Activated naive CD4-positive, alpha-beta T cell (primary cell): ENCODE results near the gene SPNS3.

ENCODE experiments used
- DNase-seq, 4 experiments: peaks; one replicate each; lab custom pipeline; 2025; lab: John Stamatoyannopoulos, UW

The SPNS3 gene

DNA sequence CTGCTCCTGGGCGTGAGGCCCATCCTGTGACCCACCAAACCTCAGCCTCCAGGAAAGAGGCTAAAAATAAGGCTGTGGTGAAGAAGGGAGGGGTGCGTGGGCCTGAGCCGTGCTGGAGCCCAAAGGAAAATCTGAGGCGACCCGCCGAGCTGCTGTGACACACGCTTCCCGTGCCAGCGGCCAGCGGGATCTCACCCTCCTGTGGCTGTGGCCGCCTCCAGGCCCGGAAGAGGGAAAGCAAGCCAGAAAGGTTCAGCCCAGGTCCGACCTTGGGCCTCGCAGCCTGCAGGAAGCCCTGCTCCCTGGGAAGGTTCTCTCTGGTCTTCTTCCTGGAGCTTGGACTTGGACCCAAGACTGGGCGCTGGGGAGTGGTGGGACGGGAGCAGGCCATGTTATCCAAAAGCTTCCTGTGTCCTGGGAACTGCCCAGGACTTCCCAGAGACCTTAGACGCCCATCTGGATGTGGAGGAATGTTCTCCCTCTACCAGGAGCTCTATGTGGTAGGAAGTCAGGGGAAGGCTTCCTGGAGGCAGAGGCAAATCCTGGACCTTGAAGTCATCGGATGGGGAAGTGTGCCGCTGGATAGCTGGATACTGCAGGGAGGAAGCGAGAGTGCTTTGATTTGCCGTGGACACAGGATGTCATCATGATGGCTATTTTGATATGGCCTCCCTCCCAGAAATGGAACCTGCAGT is 76.3 kb downstream of the SPNS3 start:
- DNase-seq = no peak

DNA sequence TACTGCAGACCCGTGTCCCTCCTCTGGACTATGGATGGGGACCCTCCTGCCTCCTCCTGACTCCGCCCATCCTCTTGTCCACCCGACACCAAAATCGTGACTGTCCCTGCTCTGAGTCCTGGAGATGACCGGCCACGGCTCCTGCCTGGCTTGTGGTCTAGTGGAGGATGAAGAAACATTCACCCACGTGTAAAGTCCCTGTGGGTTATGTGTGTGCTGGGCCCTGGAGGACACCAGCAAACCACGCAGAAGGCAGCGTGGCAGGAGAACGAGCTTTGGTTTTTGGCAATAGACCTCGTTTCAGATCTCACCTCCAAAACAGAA is 76.8 kb downstream of the SPNS3 start:
- no peak for DNase-seq

GRCh38 chr17:4511199-4511932 is 77.6 kb downstream of the SPNS3 start:
- no peak for DNase-seq

DNA sequence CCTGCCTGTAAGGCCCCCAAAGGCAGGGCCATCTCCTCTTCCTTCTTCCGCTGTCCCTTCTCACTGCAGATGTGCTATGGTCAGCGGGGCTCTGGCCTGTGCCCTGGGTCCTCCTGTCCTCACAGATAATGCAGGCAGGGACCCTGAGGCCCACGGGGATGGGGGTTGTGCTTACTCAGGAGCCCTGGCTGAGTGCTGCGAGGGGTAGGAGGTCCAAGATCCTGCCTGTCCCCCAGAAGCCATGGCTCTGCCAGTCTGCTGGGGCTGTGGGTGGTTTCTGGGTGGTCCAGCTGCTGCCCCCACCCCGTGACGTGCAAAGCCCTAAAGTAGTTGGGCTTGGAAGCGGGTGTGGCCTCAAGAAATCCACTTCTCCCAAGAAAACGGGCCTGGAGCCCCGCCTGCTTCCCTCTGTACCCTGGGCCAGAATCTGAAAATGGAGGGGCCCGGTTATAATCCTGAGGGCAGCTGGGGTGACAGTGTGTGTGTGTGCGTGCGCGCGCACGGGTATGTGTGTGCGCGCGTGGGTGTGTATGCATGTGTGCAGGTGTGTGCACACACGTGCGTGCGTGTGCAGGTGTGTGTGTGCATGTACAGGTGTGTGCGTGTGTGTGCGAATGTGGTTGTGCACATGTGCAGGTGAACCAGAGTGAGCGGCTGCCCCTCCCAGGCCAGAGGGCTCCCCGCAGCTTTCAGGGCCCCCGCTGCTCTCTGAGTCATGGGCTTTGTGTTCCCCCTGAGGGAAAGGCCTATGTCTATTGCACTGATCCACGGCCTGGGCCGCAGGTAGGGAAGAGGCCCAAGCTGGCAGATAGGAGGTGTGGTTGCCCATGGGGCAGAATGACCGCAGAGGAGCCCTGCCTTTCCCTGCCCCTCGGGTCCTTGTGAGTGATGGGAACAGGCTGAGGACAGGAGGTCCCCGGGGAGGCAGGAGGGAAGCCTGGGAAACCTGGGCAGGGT is 78.7 kb downstream of the SPNS3 start:
- no peak for DNase-seq

DNA sequence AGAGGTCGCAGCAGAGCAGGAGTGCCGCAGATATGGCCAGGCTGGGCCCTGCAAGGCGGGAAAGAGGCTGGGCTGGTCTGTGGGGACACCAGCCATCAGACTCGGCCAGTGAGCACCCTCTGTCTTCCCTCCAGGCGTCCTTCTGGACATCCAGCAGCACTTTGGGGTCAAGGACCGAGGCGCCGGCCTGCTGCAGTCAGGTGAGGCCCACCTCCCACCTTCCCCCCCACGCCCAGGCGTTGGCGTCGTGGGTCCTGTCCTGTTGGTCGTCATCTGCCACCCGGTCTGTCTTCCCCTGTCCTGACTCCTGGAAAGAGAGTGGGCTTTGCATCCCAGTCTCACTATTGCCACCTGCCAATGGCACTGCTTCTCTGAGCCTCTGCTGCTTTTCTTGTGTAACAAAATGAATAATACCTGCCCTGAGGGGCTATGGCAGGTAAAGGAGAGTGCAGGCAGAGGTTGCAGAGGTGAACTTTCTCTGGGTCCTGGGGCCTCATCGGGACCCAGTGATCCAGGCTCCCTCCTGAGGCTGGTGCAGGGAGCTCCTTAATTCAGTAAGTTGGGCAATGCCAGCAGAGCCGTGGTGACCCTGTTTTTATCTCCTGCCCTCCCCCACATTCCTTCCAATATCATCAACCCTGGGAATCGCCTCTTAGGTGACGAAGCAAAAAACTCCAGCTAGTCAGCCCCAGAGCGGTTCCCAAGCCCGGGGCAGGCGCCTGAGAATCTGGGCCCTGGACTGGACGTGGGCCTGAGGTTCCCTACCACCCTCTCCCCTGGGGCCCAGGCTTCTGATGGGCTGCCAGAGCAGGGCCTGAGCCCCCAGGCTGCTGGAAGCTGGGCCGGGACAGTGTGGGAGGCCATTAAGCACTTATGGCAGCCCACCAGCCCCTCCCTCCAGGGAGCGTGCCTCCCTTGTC is 79.6 kb downstream of the SPNS3 start:
- DNase-seq = no peak

DNA sequence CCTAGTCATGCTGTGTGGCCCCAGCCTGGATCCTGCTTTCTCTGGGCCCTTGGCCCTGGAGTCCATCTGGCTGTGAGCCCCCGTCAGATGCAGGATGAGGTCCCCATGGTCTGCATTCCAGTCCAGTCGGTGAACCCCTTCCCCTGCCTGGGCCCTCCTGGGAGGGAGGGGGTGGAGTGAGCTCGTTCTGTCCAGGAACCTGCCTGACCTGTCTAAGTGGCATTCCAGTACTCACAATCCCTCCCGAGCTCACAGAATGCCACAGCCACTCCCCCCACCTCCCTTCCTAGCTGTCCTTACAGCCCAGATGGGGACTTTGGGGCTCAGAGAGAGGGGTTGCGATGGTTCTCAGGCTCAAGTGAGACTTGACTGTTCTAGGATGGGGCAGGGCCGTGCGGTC is 80.5 kb downstream of the SPNS3 start:
- DNase-seq = no peak

DNA sequence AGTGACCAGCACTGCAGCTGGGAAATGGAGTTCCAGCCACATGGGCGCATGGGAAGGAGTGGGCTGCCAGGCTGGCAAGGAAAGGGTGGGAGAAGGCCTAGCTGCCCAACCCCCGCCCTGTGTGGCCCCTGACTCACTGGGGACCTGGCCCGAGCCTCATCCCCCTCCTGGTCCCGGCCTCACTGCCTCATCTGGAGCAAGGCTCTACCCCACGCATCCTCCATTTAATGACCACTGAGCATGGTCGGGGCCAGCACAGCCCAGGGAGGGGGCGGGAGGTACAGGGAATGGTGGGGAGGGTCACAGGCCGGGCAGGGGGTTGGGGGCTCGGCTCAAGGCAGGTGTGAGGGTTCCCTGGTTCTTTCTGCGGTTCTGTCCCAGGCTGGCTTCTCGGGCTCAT is 81.0 kb downstream of the SPNS3 start:
- DNase-seq = no peak

DNA sequence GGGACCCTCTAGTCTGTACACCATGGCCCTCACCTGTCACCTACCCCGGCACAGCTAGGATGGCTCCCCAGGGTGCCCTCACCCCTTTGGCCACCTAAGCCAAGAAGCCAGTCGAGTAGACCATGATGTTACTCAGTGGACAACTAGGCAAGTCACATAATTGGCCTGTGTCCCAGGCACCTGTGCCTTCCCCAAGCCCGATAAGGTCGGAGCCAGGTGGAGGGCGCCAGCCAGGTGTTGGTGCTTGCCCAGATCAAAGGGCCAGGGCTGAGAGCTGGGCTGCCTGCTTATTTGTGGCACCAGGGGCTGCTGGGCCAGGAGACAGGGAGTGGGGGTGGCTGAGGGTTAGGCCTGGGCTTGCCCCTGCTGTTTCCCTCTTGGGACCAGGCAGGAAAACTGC is 81.8 kb downstream of the SPNS3 start:
- no peak for DNase-seq

GRCh38 chr17:4516735-4517134 is 83.0 kb downstream of the SPNS3 start:
- DNase-seq = no peak

- no peak for DNase-seq
These were observed 85.2 kb downstream of the SPNS3 start for GRCh38 chr17:4518901-4519300.

GRCh38 chr17:4519361-4519788 is 85.6 kb downstream of the SPNS3 start:
- DNase-seq = no peak

DNA sequence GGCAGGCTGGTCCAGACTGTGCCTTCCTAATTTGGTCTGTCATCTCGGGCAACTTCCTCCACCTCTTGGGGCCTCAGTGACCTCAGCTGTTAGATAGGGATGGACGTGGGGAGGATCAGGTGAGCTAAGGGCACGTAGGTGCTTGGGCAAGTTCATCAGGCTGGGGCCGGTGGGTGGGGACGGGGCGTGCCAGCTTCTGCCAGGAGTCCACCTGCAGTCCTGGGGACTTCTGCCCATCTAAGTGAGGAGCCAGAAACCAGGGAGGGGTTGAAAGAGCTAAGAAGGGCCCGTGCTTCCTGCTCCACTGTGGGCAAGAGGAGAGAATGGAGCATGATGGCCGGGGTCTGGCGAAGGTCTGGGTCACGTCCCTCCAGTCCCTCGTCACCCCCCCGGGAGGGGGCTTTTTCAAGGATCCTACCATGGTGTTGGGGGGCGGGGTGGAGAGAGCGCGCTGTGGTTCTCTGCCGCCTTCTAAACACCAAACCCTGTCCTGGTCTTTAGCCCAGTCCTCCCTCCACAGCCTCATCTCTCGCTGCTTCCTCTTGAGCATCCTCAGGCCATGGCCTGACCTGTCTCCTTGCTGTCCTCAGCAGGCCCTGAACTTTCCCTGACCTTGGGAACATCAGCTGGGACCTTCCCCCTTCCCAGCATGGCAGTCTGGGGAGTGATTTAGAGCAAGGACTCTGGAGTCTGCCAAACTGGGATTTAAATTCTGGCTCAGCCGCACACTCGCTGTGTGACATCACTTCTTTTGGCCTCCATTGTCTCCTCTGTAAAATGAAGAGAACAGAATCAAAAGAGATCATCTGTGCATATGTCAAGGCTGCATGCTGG is 86.5 kb downstream of the SPNS3 start:
- no peak for DNase-seq

DNA sequence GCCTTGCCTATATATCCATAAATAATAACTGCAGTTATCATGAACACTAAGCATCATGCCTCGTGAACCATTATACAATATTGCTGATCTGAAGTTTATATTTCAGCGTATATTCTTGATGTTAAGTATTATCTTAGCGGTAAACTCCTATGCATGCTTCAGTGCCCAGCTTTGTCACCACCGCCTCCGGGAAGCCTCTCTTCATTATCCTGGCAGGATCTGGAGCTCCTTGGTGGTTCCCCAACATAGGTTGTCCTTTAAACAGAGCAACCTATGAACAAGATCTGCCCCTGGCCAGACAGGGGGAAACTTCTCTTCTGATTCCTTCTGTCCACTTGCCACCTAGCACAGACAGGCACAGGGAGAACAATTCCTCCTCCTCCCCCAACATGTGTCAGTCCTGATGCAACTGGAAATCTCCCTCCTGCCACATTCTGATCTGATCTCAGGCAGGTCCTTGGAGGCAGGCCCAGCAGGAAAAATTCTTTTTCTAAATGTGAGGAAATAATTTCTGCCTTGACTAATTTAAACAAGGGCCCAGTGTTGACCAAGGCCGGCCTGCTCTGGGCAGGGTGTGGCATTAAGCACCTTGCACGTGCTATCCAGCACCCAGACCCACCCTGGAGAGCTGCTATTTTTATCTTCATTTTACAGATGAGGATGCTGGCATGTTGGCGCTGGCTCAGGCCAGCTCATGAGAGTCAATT is 87.3 kb downstream of the SPNS3 start:
- DNase-seq = no peak

DNA sequence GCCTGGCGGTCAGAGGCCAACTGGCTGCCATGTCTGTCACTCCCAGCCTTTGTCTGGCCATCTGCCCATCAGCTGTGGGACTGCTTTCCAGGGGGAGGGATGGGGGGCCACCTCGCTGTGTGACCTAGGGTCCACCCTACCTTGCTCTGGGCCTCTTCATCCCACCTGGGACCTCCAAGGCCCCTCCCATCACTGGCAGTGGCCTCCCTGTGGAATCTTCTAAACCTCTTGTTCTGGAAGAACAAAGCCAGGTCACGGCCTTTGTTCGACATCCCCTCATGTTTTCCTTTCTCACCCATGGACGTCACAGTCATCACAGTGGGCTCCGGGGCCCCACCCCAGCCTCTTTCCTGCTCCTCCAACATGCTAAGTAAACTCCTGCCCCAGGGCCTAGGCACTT is 88.9 kb downstream of the SPNS3 start:
- no peak for DNase-seq

- no peak for DNase-seq
These were observed 90.2 kb downstream of the SPNS3 start for GRCh38 chr17:4523946-4524345.

DNA sequence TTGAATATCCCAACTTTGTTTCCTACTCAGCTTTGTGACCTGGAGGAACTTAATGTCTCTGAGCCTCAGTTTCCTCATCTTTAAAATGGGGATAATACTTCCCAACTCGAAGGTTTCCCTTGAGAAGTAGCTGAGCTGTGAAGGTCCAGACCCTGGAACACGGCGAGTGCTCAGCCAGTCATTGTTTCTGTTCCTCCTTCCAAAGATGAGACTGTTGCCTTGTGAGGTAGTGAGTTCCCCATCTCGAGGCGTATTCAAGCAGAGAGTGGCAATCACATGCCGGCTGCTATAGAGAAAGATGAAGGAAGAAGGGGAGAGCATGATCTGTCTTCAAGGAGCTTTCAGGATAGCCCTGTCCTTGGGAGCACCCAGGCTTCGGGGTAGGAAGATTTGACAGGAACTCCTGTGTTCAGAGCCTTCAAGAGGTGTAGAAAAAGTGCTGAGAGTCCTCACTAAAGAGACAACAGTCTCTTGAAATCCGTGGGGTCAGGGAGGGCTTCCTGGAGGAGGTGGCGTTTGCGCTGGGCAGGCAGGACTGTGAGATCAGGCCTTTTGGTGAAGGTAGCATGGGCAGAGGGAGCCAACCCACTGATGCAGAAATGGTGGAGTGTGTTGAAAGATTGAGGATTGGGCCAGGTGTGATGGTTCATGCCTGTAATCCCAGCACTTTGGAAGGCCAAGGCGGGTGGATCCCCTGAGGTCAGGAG is 92.1 kb downstream of the SPNS3 start:
- DNase-seq = no peak

GRCh38 chr17:4527134-4527533 is 93.4 kb downstream of the SPNS3 start:
- no peak for DNase-seq

DNA sequence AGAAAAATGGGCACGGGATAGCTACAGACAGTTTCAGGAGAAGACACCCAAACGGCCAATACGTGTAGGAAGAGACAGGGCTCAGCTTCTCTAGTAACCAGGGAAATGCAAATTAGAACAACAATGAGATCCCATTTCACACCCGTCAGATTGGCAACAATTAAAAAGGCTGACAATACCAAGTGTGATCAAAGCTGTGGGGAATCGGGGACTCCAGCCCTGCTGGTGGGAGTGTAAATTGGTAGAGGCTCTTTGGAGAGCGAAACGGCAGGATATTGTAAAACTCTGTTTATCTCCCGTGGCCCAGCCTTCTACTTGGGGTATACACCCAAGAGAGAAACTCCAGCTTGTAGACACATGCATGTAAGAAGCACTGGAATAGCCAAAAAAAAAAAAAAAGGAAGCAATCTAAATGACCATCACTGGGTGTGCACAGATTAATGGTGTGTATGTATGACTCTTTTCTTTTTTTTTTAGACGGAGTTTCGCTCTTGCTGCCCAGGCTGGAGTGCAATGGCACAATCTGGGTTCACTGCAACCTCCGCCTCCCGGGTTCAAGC is 93.9 kb downstream of the SPNS3 start:
- DNase-seq = no peak

GRCh38 chr17:4529533-4530152 is 95.9 kb downstream of the SPNS3 start:
- no peak for DNase-seq
